Muscle of leg (tissue), 11 donors: ENCODE data around the gene NRXN3. TPM values are rescaled to one million over a fixed set of nuclear protein-coding genes. Genes with fewer than 3 reads are reported as not detected.

Experiments used
- DNase-seq: peaks from one replicate; pipeline ENCODE4 v3.0.0; 2013
- H3K27ac ChIP-seq: one replicate; pipeline ENCODE4 v1.5.1; 2013; ENCODE audit warnings: mild to moderate bottlenecking, low read length, control low read depth
- H3K27me3 ChIP-seq: one replicate; pipeline ENCODE4 v1.6.1; 2013; ENCODE audit warnings: low read length; ENCODE audit not compliant: control insufficient read depth, insufficient read depth
- H3K36me3 ChIP-seq: one replicate; pipeline ENCODE4 v1.6.1; 2013; ENCODE audit warnings: low read length; ENCODE audit not compliant: control insufficient read depth, insufficient read depth
- H3K4me1 ChIP-seq: one replicate; pipeline ENCODE4 v1.6.1; 2013; ENCODE audit warnings: low read length; ENCODE audit not compliant: control insufficient read depth, insufficient read depth
- H3K4me3 ChIP-seq: one replicate; pipeline ENCODE4 v1.5.1; 2013; ENCODE audit warnings: low read length, control low read depth
- H3K9me3 ChIP-seq: replicated peaks from 2 replicates; pipeline ENCODE4 v1.6.1; 2013; ENCODE audit warnings: low read depth, low read length; ENCODE audit not compliant: control insufficient read depth
- WGBS: methylation state at CpG from one replicate; pipeline ENCODE4 v1.1.5; 2013; ENCODE audit warnings: missing lambda C conversion rate; ENCODE audit not compliant: insufficient coverage; 5-methylcytosine and 5-hydroxymethylcytosine counted together
- polyA plus RNA-seq, 8 donors: library from polyadenylated mRNA; unstranded; fragments of 120-200 nt; gene quantifications; one replicate each; pipeline versions ENCODE4 v1.2.1 to v1.2.3, GENCODE V29; 2013; ENCODE audit warnings: inconsistent platforms in 1 of 8, low replicate concordance in 1 of 8; ENCODE audit not compliant: insufficient read length in 8 of 8, insufficient read depth in 1 of 8
- total RNA-seq: library from RNA; stranded (reverse); fragments of 120-200 nt; gene quantifications from one replicate; pipeline ENCODE4 v1.2.4, GENCODE V29; 2013

Gene NRXN3
- total and polyA plus RNA-seq, 9 donors: 0.49 to 1.9 (median 0.69) TPM

DNA sequence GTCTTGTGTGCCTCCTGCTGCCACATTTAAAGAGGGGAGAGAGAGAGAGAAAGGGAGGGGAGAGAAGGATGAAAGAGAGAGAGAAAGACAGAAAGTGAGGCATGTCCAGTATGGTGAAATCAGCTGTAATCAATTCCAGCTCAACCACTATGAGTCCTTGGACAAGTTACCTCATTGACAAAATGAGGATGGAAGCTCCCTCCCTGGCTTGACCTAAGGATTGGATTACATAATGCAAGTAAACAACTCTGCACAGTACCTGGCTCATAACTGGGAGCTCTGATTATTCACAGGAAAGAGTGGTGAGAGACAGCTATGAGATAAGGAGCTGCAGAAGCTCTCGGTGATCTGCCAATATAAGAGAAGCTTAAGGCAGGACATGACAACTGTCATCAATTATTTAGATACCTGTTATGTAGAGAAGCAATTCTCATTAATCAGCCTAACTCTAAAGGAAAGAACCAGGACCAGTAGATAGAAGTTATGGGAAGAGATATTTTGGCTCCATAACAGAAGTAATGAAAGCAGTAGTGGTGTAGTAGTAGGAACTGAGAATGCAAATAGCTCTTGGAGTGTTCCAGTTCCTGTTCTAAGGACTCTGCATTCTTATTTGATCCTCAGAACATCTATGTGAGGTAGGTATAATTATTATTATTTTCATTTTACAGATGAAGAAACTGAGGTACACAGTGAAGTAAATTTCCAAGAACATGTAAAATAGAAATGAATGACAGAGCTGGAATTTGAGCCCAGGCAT, 1249.6 kb downstream of the NRXN3 start:
- no peak for DNase-seq

DNA sequence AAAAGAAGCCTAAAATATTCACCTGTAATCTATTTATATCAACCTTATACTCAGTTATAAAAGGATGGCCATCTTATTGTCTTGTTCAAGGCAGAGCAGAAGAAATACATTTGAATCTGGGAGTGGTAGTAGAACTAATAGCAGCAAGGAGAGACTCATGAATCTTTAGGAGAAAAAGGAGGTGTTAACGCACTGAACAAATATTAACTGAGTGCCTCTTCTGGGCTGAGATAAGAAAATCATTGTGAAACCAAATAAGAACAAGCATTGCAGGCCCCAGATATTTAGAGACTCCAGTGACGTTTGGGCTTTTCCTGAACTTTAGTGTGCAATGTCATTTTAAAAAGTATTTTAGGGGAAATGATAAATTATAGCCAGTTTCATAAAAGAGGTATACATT, 1250.6 kb downstream of the NRXN3 start:
- no peak for DNase-seq
- Histone ChIP-seq H3K4me1 (peaks cover 2% of the 10 kb centered on the region), H3K9me3 (peaks cover 4% of the 10 kb centered on the region), H3K4me3 (no peak overlapping the region), H3K36me3 (no peaks in the 10 kb centered on the region), H3K27ac (no peak overlapping the region), H3K27me3 (no peaks in the 10 kb centered on the region)
- no CpG with 5 or more reads among the region's 2 CpGs for WGBS

More for the DNA sequence above, 1249.6 kb downstream of the NRXN3 start:
- peaks cover 4% of the 10 kb centered on the region for H3K9me3 ChIP-seq
- H3K4me1 ChIP-seq: peaks cover 2% of the 10 kb centered on the region
- no peak overlapping the region for H3K27ac ChIP-seq
- WGBS: no CpG with 5 or more reads among the region's 1 CpG
- H3K36me3 ChIP-seq: no peaks in the 10 kb centered on the region
- H3K4me3 ChIP-seq: no peak overlapping the region
- H3K27me3 ChIP-seq: no peaks in the 10 kb centered on the region

DNA sequence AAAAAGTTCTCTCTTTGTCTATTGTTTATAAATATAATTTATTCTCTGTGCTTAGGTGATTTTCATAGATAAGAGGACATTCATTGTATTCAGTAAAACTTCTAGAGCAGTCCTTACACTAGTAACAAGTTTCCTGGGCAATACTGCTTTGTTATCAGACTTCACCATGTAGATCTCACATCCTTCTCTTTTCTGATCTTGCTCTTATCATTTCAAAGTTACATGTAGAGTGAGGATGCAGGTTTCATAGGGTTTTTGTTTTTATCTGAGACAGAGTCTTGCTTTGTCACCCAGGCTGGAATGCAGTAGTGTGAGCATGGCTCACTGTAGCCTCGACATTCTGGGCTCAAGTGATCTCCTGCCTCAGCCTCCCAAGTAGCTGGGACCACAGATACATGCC, 1251.6 kb downstream of the NRXN3 start:
- Histone ChIP-seq H3K36me3 (no peaks in the 10 kb centered on the region), H3K27ac (no peak overlapping the region)
- no CpG with 5 or more reads among the region's 1 CpG for WGBS

DNA sequence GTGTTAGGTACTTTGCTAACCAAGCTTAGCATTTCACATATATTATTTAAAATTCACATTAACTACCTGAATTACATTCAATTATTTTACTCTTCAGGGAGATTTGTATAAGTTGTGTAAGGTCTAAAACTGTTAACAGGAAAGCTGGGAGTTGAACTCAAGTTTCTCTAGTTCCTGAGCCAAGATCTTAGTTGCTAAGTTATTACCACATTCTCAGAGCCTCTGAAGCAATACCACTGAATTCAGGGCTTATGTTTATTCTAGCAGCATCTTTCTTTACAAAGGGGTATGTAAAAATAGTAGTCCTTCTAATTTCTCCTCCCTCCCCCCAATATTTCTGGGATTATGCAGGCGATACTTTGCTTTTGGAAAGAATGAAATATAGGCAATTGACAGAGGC, 1254.3 kb downstream of the NRXN3 start:
- no peaks in the 10 kb centered on the region for H3K9me3 ChIP-seq
- H3K36me3 ChIP-seq: no peaks in the 10 kb centered on the region
- no peak overlapping the region for H3K27ac ChIP-seq
- DNase-seq: no peak
- no peaks in the 10 kb centered on the region for H3K4me1 ChIP-seq
- H3K27me3 ChIP-seq: no peaks in the 10 kb centered on the region
- no peak overlapping the region for H3K4me3 ChIP-seq
- no CpG with 5 or more reads among the region's 1 CpG for WGBS

More for the DNA sequence above, 1251.6 kb downstream of the NRXN3 start:
- Histone ChIP-seq H3K4me3 (no peak overlapping the region), H3K27me3 (no peaks in the 10 kb centered on the region), H3K9me3 (no peaks in the 10 kb centered on the region), H3K4me1 (peaks cover 2% of the 10 kb centered on the region)
- no peak for DNase-seq

DNA sequence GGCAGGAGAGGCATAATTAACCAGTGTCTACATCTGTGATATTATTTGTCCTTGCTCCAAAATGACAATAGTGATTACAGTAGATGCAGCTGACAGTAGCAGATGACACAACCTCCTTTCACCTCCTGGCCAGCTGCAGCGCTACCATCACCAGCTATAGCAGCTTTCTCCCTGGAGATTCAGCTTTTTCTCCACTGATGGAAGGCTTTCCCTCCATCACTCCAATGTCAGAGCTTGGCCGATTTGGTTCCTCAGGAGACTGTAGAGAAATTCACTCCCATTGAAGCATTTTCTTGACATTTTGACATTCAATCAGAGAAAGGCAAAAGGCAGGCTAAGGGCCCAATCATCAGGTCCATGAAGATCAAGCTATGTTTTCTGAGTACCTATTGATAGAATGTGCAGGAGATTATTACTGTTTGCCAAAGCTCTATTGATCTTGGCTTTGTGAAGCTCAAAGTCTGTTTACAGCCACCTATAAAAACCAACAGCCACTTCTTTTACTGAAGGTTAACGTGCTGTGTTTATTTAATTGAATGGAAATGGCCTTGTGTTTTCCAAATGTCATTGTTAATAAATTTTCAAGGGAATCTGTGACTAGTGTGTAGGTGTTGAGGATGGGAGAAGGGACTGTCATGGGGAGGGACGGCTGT, 1256.1 kb downstream of the NRXN3 start:
- DNase-seq: no peak
- Histone ChIP-seq H3K4me3 (no peak overlapping the region), H3K36me3 (no peaks in the 10 kb centered on the region), H3K27me3 (no peaks in the 10 kb centered on the region), H3K27ac (no peak overlapping the region), H3K4me1 (no peaks in the 10 kb centered on the region), H3K9me3 (no peaks in the 10 kb centered on the region)
- 83% methylated on average over 1 of the region's 4 CpGs for WGBS

DNA sequence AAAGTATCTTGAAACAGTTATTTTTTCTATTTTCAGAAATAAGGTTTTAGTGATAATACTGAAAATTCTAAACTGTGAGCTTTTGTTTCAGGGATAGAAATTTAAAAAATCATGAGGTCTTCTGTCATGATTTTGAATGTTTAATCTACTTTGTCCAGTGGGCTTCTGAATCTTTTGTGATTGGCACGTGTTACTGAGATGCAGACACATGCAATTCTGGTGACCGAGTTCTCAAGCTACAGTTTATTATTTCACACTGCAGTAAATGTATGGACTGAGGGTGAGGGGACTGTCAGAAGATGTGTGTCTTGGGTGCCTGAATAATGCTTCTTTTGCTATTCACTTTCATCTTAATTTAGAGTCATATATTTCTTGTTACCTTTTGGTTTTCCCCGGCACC, 1262.5 kb downstream of the NRXN3 start:
- no peak for DNase-seq
- no CpG with 5 or more reads among the region's 3 CpGs for WGBS
- Histone ChIP-seq H3K9me3 (no peaks in the 10 kb centered on the region), H3K4me3 (no peak overlapping the region), H3K36me3 (no peaks in the 10 kb centered on the region), H3K27me3 (no peaks in the 10 kb centered on the region), H3K4me1 (no peaks in the 10 kb centered on the region), H3K27ac (no peak overlapping the region)

DNA sequence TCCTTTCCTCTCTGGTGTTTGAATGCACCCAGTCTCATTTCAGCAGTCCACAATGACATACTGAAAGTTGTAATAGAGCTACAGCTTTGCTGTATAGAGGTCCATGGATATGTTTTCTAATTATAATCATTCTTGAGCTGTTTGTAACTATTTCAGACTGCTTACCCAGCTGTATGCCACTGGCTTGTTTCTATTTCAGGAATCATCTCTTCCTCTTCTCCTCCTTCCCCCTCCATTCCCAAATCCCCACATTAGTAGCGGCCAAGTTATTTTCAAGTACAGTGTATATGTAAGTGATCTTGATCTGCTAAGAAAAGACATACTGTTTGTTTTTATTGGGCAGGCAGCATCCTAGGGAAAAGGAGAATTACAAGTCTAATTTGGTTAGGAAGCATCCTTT, 1266.2 kb downstream of the NRXN3 start:
- Histone ChIP-seq H3K27me3 (no peaks in the 10 kb centered on the region), H3K4me3 (no peak overlapping the region), H3K4me1 (no peaks in the 10 kb centered on the region), H3K27ac (no peak overlapping the region), H3K36me3 (no peaks in the 10 kb centered on the region), H3K9me3 (no peaks in the 10 kb centered on the region)
- DNase-seq: peak; percentile 16
- no CpG with 5 or more reads among the region's 1 CpG for WGBS

DNA sequence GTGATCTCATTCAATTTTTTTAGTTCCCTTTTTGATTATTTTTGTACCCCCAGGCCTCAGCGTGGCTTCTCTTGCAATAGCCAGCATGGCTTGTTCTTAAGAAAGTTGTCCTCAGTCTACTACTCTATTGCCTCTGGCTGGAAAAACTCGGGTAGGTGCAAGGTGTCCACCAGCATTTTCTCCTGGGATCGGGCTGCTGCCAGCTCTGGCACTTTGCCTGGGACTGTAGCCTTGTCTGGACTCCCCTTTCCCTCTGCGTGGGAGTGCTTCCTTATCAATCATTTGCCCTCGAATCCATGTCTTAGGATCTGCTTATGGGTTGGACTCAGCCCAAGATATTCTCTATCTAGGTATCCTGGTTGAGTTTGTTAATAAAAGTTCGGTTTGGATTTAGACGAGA, 1267.8 kb downstream of the NRXN3 start:
- H3K9me3 ChIP-seq: no peaks in the 10 kb centered on the region
- DNase-seq: no peak
- H3K27ac ChIP-seq: no peak overlapping the region
- H3K4me1 ChIP-seq: no peaks in the 10 kb centered on the region
- no peak overlapping the region for H3K4me3 ChIP-seq
- 74% methylated on average over 3 of the region's 7 CpGs for WGBS
- no peaks in the 10 kb centered on the region for H3K27me3 ChIP-seq
- no peaks in the 10 kb centered on the region for H3K36me3 ChIP-seq

DNA sequence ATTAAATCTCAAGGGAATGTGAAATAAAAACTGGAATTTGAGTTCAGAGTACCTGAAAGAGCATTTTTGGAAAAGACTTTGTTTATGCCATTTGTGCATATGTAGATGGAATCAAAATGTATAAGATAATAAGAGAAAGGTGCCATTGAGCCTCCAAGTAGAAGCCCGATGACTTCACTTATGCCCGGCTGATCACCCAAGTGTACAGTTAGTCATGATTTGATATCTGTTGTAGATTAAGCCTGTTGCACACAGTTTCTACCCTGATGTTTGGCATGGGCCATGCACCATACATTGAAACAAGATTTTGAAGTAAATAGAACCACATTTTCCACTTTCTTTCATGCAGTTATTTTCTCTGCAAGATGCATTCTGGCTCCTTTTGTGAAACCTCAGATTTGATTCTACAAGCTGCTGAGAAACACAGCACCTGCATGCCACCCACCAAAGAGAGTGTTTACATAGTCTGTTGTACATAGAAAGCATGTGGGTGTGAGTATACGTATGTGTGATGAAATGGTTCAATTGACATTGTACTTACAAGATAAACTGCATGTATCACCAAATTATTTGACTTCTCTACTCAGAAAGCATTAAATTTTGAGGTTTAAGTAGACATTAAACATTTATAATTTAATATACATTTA, 1268.6 kb downstream of the NRXN3 start:
- H3K4me1 ChIP-seq: no peaks in the 10 kb centered on the region
- DNase-seq: no peak
- H3K9me3 ChIP-seq: no peaks in the 10 kb centered on the region
- H3K4me3 ChIP-seq: no peak overlapping the region
- H3K27me3 ChIP-seq: no peaks in the 10 kb centered on the region
- WGBS: 80% methylated on average over 1 of the region's 3 CpGs
- H3K27ac ChIP-seq: no peak overlapping the region
- no peaks in the 10 kb centered on the region for H3K36me3 ChIP-seq

DNA sequence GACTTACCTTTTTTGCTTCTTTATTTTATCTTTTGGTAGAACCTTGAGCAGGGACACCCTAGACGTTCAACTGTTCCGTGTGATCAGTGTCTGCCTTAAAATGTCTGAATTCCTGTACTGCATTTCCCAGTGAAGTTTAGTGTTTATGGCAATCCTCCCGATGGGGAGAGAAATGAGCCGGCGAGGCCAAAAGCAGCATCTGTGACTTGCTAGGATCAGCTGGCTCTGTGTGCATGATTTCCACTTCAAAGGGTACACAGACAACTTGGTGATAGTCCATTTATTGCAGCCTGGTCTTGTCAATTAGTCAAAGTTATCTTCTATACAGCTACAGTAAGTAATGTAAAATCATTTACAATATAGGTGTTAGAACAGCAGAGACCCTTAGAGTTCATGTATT, 1272.6 kb downstream of the NRXN3 start:
- no peaks in the 10 kb centered on the region for H3K4me1 ChIP-seq
- no peaks in the 10 kb centered on the region for H3K36me3 ChIP-seq
- peak; percentile 54 for DNase-seq
- no peak overlapping the region for H3K4me3 ChIP-seq
- WGBS: 17% methylated on average over 5 of the region's 5 CpGs
- no peaks in the 10 kb centered on the region for H3K9me3 ChIP-seq
- H3K27ac ChIP-seq: no peak overlapping the region
- H3K27me3 ChIP-seq: no peaks in the 10 kb centered on the region
